Ecto neural progenitor cell (in vitro differentiated cells): Measurements from ENCODE around the gene FAM149B1.
"Not testable (repeated sequence)": the region's sequence is repeated elsewhere in the genome, so short reads cannot be mapped to it uniquely, and the experiment has no call there.

Source experiments
- DNase-seq: peaks from one replicate; pipeline ENCODE4 v3.0.0-alpha.2; 2018; ENCODE audit warnings: low spot score

The FAM149B1 gene

DNA sequence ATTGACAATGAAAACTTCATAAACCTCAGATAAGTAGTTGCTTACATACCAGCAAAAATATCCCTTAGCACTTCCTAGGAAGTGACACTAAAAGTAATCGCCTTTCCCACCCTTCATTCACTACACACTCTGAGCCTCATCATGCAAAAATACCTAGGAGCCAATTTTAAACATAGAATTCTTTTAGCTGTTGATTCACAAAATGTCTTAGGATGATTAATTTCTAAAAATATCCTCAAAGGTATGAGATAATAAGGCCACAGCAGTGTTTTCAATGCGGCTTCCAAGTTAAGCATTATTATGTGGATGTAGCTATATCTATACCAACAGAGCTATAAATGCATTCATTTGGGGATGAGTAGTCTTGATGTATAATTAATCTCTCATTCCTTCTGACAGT is 66.0 kb downstream of the FAM149B1 start:
- DNase-seq = no peak

DNA sequence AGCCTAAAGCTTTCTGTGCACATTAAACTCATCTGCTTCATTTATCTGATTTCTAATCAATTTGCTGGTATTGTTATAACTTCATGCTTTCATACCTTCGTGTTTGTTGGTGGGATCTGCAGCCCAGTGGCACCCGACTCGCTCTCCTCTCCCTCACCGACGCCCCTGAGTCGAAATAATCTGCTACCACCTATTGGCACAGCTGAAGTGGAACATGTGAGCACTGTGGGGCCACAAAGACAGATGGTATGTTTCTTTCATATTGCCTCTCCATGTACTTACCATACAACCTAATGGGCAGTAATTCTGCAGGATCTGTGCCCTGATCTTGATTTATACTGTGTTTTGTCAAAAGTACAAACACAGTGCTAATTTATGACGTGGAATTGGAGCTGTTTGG is 66.8 kb downstream of the FAM149B1 start:
- DNase-seq = no peak

DNA sequence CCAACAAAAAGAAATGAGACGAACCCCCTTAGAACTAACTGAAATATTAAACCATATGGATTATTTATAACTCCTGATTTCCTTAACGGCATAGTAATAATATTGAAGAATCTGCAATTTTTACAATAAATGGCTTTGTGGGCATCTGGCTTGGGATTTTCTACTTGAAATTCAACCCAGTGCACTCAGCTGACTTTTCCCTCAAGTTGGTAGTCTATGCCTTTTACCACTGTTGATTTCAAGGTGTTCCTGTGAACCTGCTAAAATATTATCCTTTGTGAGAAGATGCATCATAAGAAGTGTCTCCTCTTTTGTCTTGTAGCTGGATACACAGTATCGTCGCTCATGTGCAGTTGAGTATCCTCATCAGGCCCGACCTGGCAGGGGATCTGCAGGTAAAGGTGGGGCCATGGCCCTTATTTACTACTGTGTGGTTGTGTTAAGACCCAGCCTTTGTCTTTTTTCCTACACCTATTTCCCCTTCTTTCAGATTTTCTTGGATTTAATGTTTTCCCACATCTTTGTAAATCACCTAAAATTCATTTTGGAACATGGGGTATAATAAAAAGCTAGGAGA is 71.2 kb downstream of the FAM149B1 start:
- no peak for DNase-seq

DNA sequence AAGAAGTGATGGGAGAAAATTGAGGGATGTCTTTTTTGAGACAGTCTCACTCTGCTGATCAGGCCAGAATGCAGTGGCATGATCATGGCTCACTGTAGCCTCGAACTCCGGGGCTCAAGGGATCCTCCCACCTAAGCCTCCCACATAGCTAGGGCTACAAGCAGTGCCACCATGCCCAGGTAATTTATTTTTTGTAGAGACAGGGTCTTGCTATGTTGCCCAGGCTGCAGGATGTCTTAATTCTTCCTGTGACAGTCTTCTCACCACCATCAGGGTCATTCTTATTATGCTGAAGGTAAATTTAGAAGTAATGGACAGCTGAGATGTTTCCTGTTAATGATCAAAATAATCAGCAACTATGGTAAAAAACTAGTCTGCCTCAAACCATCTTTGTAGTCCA is 72.0 kb downstream of the FAM149B1 start:
- DNase-seq = no peak

DNA sequence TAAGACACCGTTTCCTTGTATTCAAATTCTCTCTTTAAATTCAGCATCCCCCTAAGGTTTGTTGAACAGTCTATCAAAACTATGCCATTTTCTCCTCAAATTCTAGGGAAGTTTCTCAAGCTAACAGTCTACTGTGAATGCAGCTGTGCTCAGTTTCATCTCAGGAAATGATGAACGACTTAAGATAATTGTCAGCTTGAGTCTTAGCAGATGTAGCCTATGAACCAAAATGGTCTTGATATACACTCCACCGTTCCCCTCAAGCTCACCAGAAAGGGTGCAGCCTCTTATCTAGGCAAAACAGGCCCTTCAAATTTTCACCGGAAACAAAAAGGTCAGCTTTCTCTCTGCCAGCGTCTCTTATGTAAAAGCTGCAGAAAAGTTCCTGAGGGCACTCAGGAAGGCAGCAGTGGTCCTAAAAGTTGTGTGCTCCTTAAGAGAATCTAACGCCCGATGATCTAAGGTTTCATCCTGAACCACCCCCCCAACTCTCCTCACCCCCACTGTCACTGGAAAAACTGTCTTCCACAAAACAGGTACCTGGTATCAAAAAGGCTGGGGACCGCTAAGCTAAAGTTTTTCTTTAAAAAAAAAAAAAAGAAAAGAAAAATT is 77.1 kb downstream of the FAM149B1 start:
- DNase-seq = no peak

DNA sequence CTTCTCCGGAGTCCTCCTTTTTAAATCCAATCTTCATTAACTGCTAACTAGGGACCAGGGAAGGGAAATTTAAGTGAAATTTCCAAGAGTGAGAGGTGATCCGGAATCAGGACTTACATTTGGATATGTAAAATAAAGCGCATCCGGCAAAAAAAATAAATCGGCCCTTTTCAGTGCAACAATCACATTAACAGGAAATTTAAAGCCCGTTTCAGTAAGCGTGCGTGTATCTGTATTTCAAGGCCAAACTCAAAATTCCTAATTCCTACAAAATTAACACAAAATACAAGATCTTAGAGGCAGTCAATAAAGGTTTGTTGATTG is 78.4 kb downstream of the FAM149B1 start:
- DNase-seq = no peak

DNA sequence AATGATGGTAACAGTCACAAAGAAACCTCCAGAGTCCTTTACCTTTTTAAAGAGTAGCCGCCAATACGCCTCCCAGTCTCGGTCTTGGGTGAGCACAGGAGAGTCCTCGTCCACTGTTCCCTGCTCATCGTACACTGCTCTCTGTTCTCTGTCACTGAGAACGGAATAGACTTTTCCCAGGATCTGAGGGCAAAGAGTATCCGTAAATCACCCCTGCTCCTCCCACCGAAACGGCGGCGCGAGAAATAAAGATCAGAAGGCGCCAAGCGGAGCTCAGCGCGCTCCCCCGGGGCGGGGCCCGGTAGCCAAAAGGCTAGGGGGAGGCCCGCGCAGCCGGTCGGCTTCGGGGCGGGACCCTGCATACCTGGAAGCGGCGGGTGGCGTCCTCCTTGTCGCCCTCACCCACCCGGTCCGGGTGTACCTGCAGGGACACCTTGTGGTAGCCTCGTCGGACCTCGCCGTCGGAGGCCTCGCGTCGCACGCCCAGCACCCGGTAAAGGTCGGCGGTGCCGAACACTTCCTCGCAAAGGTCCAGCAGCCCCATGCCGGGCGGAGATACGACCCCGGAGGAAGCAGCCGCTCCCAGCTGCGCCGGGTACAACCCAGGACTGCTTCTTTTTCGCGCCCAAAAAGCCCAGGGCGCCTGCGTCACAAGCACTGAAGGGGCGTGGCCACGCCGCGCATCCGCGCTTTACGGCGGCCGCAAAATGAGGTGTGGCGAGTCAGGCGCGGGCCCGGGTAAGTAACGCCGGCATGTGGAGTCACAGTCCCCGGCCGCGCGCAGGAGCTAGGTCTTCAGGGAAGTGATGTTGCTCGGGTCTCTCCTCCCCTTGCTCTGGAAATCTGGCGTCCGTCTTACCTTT is 79.0 kb downstream of the FAM149B1 start, which contains the start of gene DNAJC9:
Gene DNAJC9 (minus strand): TSS at position 610 of the 863 bp plus-strand sequence. CDS start 66 bp downstream, at position 544.
- peak; percentile 98 for DNase-seq

DNA sequence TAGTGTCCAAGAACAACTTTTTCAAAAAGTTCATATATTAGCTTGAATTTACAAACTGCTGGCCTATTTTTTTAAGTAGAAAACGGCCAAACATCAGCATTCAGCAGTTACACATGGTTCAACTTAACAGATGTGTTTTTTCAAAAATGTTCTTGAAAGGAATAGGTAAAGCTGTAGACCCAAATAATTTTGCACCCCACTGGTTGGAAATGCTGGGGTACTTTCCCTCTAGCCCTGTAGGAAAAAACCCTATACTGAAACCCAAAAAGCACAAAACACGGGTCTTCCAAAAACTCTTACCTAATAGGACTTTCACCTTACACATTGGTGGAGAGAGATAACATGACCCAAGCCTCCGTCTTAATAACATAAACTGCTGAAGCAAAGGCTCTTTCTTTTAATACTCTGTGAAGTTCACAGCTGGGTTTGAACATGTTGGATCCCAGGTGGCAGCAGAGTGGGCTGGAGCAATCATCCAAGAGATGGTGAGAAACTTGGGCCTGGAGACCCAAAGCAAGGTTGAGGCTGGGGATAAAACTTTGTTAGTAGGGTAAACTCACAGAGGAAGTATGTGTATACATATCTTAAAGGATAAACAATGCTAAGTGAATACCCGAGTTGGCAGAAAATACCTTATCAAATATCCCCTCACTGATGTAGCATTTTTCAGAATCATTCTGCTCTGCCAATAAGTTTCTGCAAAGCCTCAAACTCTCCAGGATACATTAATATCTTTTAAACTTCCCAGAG is 79.8 kb downstream of the FAM149B1 start:
- no peak for DNase-seq

DNA sequence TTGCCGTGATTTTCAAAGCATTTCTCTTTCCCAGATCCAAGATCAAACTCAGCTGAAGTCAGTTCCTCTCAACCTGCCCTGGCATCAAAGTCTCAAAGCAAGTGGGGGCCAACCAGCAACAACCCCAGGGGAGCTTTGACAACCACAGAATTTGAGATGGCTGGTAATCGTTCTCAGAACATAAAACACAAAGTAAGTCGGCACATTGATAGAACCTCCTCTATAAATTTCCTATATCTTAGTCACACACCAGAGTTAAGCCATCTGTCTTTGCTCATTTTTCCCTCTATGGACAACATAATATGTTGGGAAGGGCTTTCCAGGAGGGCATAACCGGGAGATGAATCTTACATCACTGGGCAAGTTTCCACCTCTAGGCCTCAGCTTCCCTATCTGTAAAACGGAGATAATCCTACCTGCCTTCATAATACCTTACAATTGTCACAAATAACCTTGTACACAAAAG is 80.4 kb downstream of the FAM149B1 start:
- no peak for DNase-seq

DNA sequence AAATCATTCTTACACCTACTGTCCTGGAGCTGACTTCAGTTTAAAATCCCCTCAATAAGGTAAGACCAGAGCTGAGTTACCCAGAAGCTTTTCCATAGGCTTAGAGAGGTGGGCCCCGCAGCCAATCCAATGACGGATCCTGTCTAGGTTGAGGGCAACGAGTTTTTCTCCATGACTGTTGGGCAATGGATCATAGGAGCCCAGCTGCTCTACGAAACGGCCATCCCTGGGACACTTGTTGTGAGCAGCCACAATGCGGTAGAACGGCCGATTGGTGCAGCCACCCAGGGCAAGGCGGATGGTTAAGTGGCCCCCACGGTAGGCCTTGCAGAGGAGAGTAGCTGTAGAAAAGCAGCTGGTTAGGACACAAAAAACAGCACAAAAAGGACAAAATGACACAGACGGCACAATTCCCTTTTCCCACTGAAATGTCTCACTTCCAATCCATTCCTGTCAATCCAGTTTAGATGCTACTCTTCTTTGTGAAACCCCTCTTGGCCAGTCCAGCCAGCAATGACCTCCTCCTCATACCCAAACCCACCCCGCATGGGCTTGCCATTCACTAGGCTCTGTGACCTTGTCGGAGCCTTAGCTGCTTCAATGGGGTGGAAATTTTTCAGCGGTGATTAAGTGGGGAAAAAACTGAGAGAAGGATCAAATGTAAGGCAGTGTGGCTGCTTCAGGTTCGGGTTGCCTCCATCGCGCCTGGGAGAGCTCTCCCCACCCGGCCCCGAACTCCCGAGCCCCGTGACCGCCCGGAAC is 83.9 kb downstream of the FAM149B1 start:
- DNase-seq = peak; percentile 49

DNA sequence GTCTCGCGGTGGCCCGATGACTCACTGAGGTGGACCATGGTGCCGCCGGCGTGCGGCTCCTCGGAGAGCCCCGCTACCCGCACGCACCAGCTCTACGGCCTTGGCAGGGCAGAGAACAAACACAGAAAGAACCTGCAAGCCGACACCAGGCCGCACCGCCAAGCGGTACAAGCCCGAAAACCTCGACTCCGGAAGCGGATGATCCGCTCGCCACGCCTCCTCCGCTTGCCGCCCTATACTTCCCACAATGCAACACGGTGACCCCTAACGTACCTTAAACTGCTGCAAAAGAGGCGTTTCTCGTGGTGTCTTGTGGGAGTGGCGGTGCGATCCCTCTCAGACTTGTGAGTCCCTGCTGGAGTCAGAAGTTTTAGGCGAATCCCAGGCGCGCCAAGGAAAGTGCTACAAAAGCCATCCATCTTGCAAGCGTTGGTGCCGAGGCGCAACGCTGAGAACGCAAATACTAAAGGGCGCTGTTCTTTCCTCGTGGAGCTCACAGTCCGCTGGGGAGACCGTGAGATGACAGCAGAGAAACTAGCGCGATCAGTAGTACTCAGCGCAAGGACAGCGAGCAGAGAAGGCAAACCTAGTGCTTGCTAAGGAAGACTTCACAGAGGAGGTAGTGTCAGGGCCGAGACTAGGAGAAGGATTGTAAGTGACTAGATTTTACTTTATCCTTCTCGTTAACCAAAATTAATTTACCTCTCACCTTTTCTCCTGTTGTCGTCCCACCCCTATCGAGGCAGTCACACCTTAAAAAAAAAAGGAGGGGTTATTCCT is 84.7 kb downstream of the FAM149B1 start, which contains the start of gene MRPS16:
Gene MRPS16 (minus strand): TSS at position 200 of the 780 bp plus-strand sequence. CDS start 162 bp downstream, at position 38.
- peak; percentile 95 for DNase-seq

DNA sequence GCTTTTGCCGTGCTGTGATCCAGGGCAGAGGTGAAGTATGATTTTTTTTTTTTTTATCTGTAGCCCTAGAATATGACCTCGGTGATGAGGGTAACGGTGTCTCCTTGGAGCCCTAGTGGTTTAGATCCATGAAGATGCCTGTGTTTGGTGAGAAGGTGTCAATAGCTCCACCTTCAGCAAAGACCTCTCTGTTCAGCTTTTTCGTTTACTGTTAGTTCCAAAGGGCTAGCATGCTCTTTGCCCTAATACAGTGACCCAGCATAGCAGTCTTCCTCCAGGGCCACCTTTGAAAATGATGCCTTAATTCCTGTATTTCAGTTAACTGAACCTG is 85.3 kb downstream of the FAM149B1 start:
- no peak for DNase-seq

DNA sequence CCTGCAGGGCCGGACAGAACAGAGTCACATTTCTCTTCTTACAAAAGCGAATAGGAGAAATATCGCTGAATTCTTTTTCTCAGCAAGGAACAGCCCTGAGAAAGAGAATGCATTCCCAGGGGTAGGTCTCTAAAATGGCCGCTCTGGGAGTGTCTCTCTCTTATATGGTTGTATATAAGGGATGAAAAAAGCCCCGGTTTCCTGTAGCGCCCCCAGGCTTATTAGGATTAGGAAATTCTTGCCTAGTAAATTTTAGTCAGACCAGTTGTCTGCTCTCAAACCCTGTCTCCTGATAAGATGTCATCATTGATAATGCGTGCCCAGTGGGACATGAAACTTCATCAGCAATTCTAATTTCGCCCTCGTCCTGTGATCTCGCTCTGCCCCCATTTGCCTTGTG is 90.7 kb downstream of the FAM149B1 start:
- not testable (repeated sequence) for DNase-seq

DNA sequence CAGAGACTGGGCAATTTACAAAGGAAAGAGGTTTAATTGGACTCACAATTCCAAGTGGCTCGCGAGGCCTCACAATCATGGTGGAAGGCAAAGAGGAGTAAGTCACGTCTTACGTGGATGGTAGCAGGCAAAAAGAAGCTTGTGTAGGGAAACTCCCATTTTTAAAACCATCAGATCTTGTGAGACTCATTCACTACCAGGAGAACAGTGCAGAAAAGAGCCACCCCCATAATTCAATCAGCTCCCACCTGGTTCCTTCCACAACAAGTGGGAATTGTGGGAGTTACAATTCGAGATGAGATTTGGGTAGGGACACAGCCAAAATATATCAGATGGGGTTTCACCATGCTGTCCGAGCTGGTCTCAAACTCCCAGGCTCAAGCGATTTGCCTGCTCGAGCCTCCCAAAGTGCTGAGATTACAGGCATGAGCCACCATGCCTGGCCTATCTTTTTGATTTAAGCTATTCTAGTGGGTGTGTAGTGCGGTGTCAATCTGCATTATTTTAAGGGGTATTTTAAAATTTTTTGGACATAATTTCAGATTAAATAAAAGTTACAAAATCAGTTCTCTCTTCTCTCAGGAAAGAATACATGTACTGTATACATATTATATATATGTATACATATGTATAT is 93.6 kb downstream of the FAM149B1 start:
- DNase-seq = no peak

DNA sequence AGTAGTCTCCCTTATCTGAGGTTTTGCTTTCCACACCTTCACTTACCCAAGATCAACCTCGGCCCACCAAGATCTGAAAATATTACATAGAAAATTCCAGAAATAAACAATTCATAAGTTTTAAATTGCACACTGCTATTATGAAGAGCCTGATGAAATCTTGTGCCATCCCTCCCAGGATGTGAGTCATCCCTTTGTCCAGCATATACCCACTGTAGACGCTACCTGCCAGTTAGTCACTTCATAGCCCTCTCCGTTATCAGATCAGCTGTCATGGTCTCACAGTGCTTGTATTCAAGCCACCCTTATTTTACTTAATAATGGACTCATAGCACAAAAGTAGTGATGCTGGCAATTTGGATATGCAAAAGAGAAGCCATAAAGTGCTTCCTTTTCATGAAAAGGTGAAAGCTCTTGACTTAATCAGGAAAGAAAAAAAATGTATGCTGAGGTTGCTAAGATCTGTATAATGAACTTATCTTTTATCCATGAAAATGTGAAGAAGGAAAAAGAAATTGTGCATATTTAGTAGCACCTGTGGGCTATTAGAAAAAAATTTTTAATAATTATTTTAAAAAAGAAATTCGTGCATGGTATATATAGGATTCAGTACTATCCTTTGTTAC is 94.3 kb downstream of the FAM149B1 start:
- no peak for DNase-seq

DNA sequence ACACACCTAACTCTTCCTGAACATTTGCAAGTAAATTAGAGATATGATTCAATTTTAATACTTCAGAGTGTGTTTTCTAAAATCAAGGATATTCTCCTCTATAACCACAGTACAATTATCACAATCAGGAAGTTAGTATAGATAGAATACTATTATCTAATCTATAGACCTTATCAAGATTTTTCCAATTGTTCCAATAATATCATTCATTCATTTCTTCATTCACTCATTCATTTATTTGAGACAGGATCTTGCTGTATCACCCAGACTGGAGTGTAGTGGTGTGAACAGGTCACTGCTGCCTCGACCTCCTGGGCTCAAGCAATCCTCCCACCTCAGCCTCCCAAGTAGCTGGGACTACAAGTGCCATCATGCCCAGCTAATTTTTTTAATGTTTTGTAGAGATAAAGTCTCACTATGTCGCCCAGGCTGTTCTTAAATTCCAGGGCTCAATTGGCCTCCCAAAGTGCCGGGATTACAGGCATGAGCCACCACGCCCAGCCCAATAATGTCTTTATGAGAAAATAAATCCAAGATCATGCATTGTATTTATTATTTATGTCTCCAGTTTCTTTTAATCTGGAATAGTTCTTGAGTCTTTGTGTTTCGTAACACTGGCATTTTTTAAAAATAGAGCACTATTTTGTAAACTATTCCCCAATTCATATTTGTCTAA is 95.1 kb downstream of the FAM149B1 start:
- no peak for DNase-seq

DNA sequence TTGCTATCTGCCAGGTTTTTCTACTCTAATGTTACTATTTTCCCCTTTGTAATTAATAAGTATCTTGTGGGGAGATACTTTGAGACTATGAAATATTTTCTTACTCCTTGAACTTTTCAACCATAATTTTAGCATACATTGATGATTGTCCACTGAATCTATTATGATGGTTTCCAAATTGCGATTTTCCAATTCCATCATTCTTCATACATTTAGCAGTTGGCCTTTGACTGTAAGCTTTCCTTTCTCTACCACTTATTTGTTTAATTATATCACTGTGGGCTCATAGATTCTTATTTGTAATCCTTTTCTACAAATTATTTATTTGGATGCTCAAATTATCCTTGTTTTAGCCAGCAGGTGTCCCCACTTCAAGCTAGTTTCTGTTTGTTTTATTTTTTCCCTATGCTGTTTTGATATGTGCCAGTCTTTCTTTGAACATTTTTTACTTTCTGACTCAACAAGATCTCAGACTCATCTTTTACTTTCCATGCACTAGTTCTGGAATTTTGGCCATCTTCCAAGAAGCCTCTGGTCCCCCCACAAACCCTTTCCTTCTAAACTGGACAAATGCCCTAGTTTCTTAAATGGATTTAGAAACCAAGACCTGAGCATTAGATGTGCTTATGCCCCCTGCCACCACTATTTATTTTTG is 95.9 kb downstream of the FAM149B1 start:
- DNase-seq = no peak

DNA sequence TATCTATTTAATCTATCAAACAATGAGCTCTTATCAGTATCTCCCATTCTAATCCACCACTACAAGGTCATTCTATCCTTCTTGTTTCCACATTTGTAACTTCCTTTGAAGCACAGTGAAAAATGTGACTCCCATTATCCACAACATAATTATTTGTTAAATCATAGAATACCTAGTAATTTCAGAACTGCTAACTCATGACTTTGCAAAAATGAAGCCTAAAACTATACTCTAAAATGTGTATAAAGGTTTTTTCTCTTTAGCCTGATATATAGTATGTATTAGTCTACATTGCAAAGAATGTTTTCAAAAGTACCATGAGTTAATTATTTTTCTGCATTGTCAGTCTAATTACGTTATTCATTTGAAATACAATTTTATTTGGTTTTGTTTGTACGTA is 96.5 kb downstream of the FAM149B1 start:
- no peak for DNase-seq

DNA sequence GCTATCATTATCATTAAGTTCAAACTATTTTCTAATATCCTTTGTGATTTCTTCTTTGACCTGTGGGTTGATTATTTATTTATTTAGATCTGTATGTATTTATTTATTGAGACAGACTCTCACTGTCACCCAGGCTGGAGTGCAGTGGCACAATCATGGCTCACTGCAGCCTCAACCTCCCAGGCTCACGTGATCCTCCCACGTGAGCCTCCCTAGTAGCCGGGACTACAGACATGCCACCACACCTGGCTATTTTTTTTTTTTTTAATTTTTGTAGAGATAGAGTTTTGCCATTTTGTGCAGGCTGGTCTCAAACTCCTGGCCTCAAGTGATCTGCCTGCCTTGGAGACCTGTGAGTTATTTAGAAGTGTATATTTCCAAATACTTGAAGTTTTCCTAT is 113.2 kb downstream of the FAM149B1 start:
- DNase-seq = no peak
